Measurements from ENCODE around the gene SEMA6B.

DNA sequence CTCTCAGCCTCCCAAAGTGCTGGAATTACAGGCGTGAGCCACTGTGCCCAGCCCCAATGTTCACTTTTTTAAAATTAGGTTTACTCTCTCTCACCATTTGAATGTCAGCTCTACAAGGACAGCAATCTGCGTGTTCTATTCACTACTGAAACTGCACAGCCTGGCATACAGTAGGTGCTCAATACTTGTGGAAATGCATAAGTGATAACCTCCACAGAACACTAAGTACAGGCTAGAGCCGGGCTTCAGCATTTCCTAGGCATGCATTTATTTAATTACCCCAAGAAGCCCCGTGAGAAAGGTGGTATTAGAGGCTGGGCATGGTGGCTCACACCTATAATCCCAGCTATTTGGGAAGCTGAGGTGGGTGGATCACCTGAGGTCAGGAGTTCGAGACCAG, 46.7 kb upstream of the SEMA6B start:
- TF ChIP-seq, protein P1, sequence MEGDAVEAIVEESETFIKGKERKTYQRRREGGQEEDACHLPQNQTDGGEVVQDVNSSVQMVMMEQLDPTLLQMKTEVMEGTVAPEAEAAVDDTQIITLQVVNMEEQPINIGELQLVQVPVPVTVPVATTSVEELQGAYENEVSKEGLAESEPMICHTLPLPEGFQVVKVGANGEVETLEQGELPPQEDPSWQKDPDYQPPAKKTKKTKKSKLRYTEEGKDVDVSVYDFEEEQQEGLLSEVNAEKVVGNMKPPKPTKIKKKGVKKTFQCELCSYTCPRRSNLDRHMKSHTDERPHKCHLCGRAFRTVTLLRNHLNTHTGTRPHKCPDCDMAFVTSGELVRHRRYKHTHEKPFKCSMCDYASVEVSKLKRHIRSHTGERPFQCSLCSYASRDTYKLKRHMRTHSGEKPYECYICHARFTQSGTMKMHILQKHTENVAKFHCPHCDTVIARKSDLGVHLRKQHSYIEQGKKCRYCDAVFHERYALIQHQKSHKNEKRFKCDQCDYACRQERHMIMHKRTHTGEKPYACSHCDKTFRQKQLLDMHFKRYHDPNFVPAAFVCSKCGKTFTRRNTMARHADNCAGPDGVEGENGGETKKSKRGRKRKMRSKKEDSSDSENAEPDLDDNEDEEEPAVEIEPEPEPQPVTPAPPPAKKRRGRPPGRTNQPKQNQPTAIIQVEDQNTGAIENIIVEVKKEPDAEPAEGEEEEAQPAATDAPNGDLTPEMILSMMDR (conservative IDR thresholded peaks at IDR 0.05; ENCODE audit: low read depth, low read length) = no peak
- TF ChIP-seq FOS (IDR thresholded peaks at IDR 0.05; ENCODE audit: low read depth, low read length) = no peak
- TF ChIP-seq POLR2A (IDR thresholded peaks at IDR 0.05; ENCODE audit: low read depth, low read length) = no peak
- TF ChIP-seq CHD1 (IDR thresholded peaks at IDR 0.05; ENCODE audit: low read depth, low read length) = no peak
- TF ChIP-seq, protein P2, sequence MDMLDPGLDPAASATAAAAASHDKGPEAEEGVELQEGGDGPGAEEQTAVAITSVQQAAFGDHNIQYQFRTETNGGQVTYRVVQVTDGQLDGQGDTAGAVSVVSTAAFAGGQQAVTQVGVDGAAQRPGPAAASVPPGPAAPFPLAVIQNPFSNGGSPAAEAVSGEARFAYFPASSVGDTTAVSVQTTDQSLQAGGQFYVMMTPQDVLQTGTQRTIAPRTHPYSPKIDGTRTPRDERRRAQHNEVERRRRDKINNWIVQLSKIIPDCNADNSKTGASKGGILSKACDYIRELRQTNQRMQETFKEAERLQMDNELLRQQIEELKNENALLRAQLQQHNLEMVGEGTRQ (IDR thresholded peaks at IDR 0.05; ENCODE audit: low read depth, low read length) = no peak
- TF ChIP-seq SMC3 (IDR thresholded peaks at IDR 0.05; ENCODE audit: low read depth, low read length) = no peak
